Kasumi-1 (cell line): Measurements from ENCODE around the gene ZNF608.

ENCODE experiments used
- DNase-seq, 2 experiments: peaks; one replicate each; lab custom pipeline; 2025; lab: John Stamatoyannopoulos, UW

Gene ZNF608

GRCh38 chr5:124719113-124719967 lies 27.1 kb downstream of the ZNF608 start:
- no peak for DNase-seq

GRCh38 chr5:124718380-124718789 lies 28.1 kb downstream of the ZNF608 start:
- no peak for DNase-seq

- DNase-seq = no peak
Observed at GRCh38 chr5:124716169-124716568, 30.3 kb downstream of the ZNF608 start.

- no peak for DNase-seq
Observed at GRCh38 chr5:124714910-124715309, 31.5 kb downstream of the ZNF608 start.

- no peak for DNase-seq
Observed at GRCh38 chr5:124713595-124713994, 32.8 kb downstream of the ZNF608 start.

- no peak for DNase-seq
Observed at GRCh38 chr5:124712731-124713305, 33.6 kb downstream of the ZNF608 start.

- DNase-seq = peak in 1 of 2 experiments; percentile 11
Observed at GRCh38 chr5:124708086-124708485, 38.4 kb downstream of the ZNF608 start.

GRCh38 chr5:124707520-124707919 lies 38.9 kb downstream of the ZNF608 start:
- DNase-seq = no peak

GRCh38 chr5:124706729-124707361 lies 39.6 kb downstream of the ZNF608 start:
- DNase-seq = no peak

GRCh38 chr5:124706051-124706450 lies 40.4 kb downstream of the ZNF608 start:
- DNase-seq = no peak

GRCh38 chr5:124705577-124705976 lies 40.9 kb downstream of the ZNF608 start:
- no peak for DNase-seq

- DNase-seq = no peak
Observed at GRCh38 chr5:124704594-124705284, 41.7 kb downstream of the ZNF608 start.

- DNase-seq = no peak
Observed at GRCh38 chr5:124703995-124704394, 42.4 kb downstream of the ZNF608 start.

GRCh38 chr5:124702525-124702924 lies 43.9 kb downstream of the ZNF608 start:
- DNase-seq = peak; percentile 27 to 33

GRCh38 chr5:124701873-124702425 lies 44.5 kb downstream of the ZNF608 start:
- DNase-seq = no peak

GRCh38 chr5:124701016-124701415 lies 45.4 kb downstream of the ZNF608 start:
- DNase-seq = no peak

- DNase-seq = no peak
Observed at GRCh38 chr5:124700333-124700732, 46.1 kb downstream of the ZNF608 start.

- DNase-seq = no peak
Observed at GRCh38 chr5:124698770-124699169, 47.7 kb downstream of the ZNF608 start.

GRCh38 chr5:124697933-124698591 lies 48.4 kb downstream of the ZNF608 start:
- DNase-seq = no peak

GRCh38 chr5:124697501-124697900 lies 48.9 kb downstream of the ZNF608 start:
- DNase-seq = no peak

- DNase-seq = no peak
Observed at GRCh38 chr5:124696898-124697297, 49.5 kb downstream of the ZNF608 start.
